Right ventricle myocardium superior (tissue), 1 donor: ENCODE results near the gene C10orf53. TPM values are rescaled to one million over a fixed set of nuclear protein-coding genes. Genes with fewer than 3 reads are reported as not detected.
"Not testable (repeated sequence)": the region's sequence is repeated elsewhere in the genome, so short reads cannot be mapped to it uniquely, and the experiment has no call there.

ENCODE experiments used
- ATAC-seq: fragments of 200-7000 bp; cut with Tn5 transposase; one replicate; pipeline ENCODE4 v1.9.1; 2020; ENCODE audit warnings: mild to moderate bottlenecking; ENCODE audit not compliant: poor library complexity
- DNase-seq: peaks from one replicate; pipeline ENCODE4 v3.0.0-alpha.2; 2020
- intact Hi-C: fragments of 100-400 bp; cut with DNase I; formaldehyde crosslinking; loops from one replicate; pipeline ENCODE4 v1.11.2; 2022
- total RNA-seq: library from RNA; stranded (reverse); fragmentation: NEBNext Ultra II Directional; extraction: Animal tissue kit (Norgen Biotek cat#: 25700); gene quantifications from one replicate; pipeline ENCODE4 v1.2.1, GENCODE V29; 2021
- donor health status: DM: no; HTN: yes; CAD: no; lungs with severe emphysema.

C10orf53 gene
- total RNA-seq, 1 donor from 2014 or later: not detected

GRCh38 chr10:49715157-49715556 is 35.7 kb downstream of the C10orf53 start:
- ATAC-seq, intact Hi-C loops, DNase-seq: not testable (repeated sequence)

GRCh38 chr10:49726593-49726992 is 47.1 kb downstream of the C10orf53 start:
- ATAC-seq (no peak), DNase-seq (no peak)
- intact Hi-C loops: no loop called here

GRCh38 chr10:49733866-49734265 is 54.4 kb downstream of the C10orf53 start:
- intact Hi-C loops: no loop called here
- DNase-seq: no peak
- ATAC-seq: no peak

GRCh38 chr10:49734676-49735075 is 55.2 kb downstream of the C10orf53 start:
- no peak for DNase-seq
- intact Hi-C loops: no loop called here
- no peak for ATAC-seq

- intact Hi-C loops: no loop called here
- DNase-seq (no peak), ATAC-seq (no peak)
Observed at GRCh38 chr10:49735161-49735560, 55.7 kb downstream of the C10orf53 start.

- ATAC-seq: no peak
- intact Hi-C loops: no loop called here
- DNase-seq: no peak
Observed at GRCh38 chr10:49735848-49736563, 56.6 kb downstream of the C10orf53 start.

- no peak for DNase-seq
- intact Hi-C loops: no loop called here
- ATAC-seq: no peak
Observed at GRCh38 chr10:49736564-49737113, 57.2 kb downstream of the C10orf53 start.

GRCh38 chr10:49737474-49738201 is 58.2 kb downstream of the C10orf53 start:
- ATAC-seq (no peak), DNase-seq (no peak)
- intact Hi-C loops: no loop called here

- intact Hi-C loops: no loop called here
- DNase-seq (no peak), ATAC-seq (no peak)
Observed at GRCh38 chr10:49738616-49739360, 59.3 kb downstream of the C10orf53 start.

- no peak for DNase-seq
- intact Hi-C loops: no loop called here
- ATAC-seq: no peak
Observed at GRCh38 chr10:49739426-49739825, 60.0 kb downstream of the C10orf53 start.

- ATAC-seq: no peak
- intact Hi-C loops: no loop called here
- no peak for DNase-seq
Observed at GRCh38 chr10:49740346-49741107, 61.1 kb downstream of the C10orf53 start.

- DNase-seq (no peak), ATAC-seq (no peak)
- intact Hi-C loops: no loop called here
Observed at GRCh38 chr10:49741108-49741995, 61.9 kb downstream of the C10orf53 start.

GRCh38 chr10:49742683-49743463 is 63.4 kb downstream of the C10orf53 start:
- no peak for DNase-seq
- intact Hi-C loops: no loop called here
- no peak for ATAC-seq

GRCh38 chr10:49743464-49744075 is 64.1 kb downstream of the C10orf53 start:
- DNase-seq (no peak), ATAC-seq (no peak)
- intact Hi-C loops: no loop called here

GRCh38 chr10:49744091-49744685 is 64.7 kb downstream of the C10orf53 start:
- ATAC-seq (no peak), DNase-seq (no peak)
- intact Hi-C loops: no loop called here

GRCh38 chr10:49744924-49745605 is 65.6 kb downstream of the C10orf53 start:
- intact Hi-C loops: no loop called here
- DNase-seq (no peak), ATAC-seq (no peak)
